Measurements from ENCODE around the gene LPAR3. TPM values are rescaled to one million over a fixed set of nuclear protein-coding genes. Genes with fewer than 3 reads are reported as not detected.
A peak's percentile ranks its signal among the peaks of the same experiment; 100 is the strongest.

LPAR3 gene
- total RNA-seq, 2 experiments from 2014 or later, result 0.37 to 0.47 TPM

GRCh38 chr1:84861988-84862644 lies 30.9 kb downstream of the LPAR3 start:
- DNase-seq (no peak), ATAC-seq (no peak)
- H3K27me3 Mint-ChIP-seq, result no peaks in the 10 kb centered on the region
- H3K4me1 Mint-ChIP-seq, result peaks cover 35% of the 10 kb centered on the region
- H3K27ac Mint-ChIP-seq, result peak overlapping the region; percentile 90
- H3K9me3 Mint-ChIP-seq (ENCODE audit: low read depth), result no peaks in the 10 kb centered on the region
- CTCF ChIA-PET, result interaction anchor here (1.5 to 2.0 kb wide), 2 partner anchors 10 to 90 kb away, joined by 5 read pairs; no protein-coding TSS in a partner anchor
- H3K4me3 Mint-ChIP-seq, result peak overlapping the region; percentile 60
- H3K36me3 Mint-ChIP-seq, result peaks cover 1% of the 10 kb centered on the region

GRCh38 chr1:84861516-84861915 lies 31.5 kb downstream of the LPAR3 start:
- Mint-ChIP-seq H3K4me3 (no peak overlapping the region), H3K9me3 (ENCODE audit: low read depth) (no peaks in the 10 kb centered on the region), H3K27me3 (no peaks in the 10 kb centered on the region), H3K36me3 (peaks cover 1% of the 10 kb centered on the region), H3K4me1 (peaks cover 35% of the 10 kb centered on the region), H3K27ac (peak overlapping the region; percentile 39)
- CTCF ChIA-PET, result interaction anchor here (1.5 to 2.0 kb wide), 2 partner anchors 9 to 89 kb away, joined by 5 read pairs; no protein-coding TSS in a partner anchor
- DNase-seq, result no peak
- ATAC-seq, result no peak

- peaks cover 4% of the 10 kb centered on the region for H3K27me3 Mint-ChIP-seq
- no peak overlapping the region for H3K4me3 Mint-ChIP-seq
- CTCF ChIA-PET, result interaction anchor here (0.9 to 2.0 kb wide), 2 partner anchors 88 to 268 kb away, joined by 4 to 5 read pairs; no protein-coding TSS in a partner anchor
- no peak overlapping the region for H3K27ac Mint-ChIP-seq
- ATAC-seq (no peak), DNase-seq (no peak)
- peaks cover 43% of the 10 kb centered on the region for H3K4me1 Mint-ChIP-seq
- no peaks in the 10 kb centered on the region for H3K9me3 Mint-ChIP-seq (ENCODE audit: low read depth)
- peaks cover 4% of the 10 kb centered on the region for H3K36me3 Mint-ChIP-seq
Measured at GRCh38 chr1:84859866-84860265, 33.1 kb downstream of the LPAR3 start.

DNA sequence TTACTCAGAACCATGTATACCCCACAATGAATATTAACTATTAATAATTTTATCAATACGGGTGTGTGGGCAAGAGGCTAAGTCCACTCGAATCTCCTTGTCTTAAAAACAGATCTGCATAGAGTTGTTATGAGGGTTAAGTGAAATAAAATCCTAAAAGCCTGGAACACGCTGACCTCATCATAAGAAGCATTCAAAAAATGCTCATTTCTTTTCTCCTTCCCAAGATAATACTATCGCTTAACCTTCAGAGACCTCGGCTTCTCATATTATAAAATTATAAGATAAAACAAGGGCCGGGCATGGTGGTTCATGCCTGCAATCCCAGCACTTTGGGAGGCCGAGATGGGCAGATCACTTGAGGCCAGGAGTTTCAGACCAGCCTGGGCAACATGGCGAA lies 35.1 kb downstream of the LPAR3 start:
- CTCF ChIA-PET, result interaction anchor here (1.7 kb wide), 1 partner anchor 76 kb away, joined by 4 read pairs; no protein-coding TSS in a partner anchor
- no peak for ATAC-seq

GRCh38 chr1:84856726-84857270 lies 36.2 kb downstream of the LPAR3 start:
- CTCF ChIA-PET, result interaction anchor here (1.7 kb wide), 1 partner anchor 75 kb away, joined by 4 read pairs; no protein-coding TSS in a partner anchor
- Mint-ChIP-seq H3K27me3 (peaks cover 8% of the 10 kb centered on the region), H3K4me3 (no peak overlapping the region), H3K9me3 (ENCODE audit: low read depth) (no peaks in the 10 kb centered on the region), H3K4me1 (peaks cover 38% of the 10 kb centered on the region), H3K27ac (no peak overlapping the region), H3K36me3 (peaks cover 4% of the 10 kb centered on the region)
- no peak for ATAC-seq
- no peak for DNase-seq

More for the DNA sequence above, 35.1 kb downstream of the LPAR3 start:
- Mint-ChIP-seq H3K9me3 (ENCODE audit: low read depth) (no peaks in the 10 kb centered on the region), H3K27me3 (peaks cover 4% of the 10 kb centered on the region), H3K36me3 (peaks cover 4% of the 10 kb centered on the region), H3K4me1 (peaks cover 49% of the 10 kb centered on the region), H3K4me3 (no peak overlapping the region), H3K27ac (no peak overlapping the region)
- DNase-seq, result no peak

DNA sequence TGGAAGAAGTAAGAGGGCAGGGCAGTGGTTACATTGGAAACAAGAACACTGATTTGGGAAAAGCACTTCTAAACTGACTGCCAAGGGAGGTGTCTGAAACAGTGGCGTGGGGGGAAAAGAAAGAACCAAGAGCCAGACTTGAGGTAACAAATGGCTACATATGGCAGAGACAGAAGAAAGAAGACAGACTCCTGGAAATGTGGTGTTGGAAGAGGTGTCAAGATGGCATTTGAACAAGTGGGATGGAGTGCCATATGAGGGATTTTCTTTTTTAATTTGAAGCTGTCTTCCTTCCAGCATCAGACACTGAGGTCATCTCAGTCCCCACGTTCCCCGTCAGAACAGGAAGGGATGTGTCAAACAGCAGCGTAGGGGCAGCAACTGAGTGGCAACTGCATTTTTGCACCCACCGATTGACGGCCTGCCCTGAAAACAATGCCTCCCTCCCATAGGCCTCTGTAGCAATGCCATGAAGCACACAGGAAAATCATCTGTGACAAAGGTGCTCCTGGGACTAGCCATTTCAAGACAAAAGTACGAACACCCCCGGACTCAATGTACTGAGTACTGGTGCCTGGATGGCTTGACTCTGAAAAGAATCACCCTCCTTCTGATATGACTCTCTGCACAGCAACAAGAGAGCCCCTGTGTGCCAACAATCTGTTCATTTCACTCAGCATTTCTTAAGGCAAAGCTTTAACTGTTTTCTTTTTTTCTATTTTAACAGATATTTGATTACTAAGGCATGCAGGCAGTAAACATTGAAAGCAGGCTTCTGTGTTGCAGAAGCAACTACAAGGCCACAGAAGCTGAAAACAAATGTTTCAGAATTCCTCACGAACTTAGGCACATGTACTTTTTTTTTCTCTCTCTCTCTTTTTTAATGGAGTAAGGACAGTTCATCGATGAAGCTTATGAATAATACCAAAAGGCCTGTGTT lies 37.0 kb downstream of the LPAR3 start:
- H3K36me3 Mint-ChIP-seq, result peaks cover 4% of the 10 kb centered on the region
- H3K27me3 Mint-ChIP-seq, result peaks cover 8% of the 10 kb centered on the region
- no peak overlapping the region for H3K4me3 Mint-ChIP-seq
- H3K4me1 Mint-ChIP-seq, result peaks cover 31% of the 10 kb centered on the region
- no peak for ATAC-seq
- DNase-seq, result no peak
- H3K9me3 Mint-ChIP-seq (ENCODE audit: low read depth), result no peaks in the 10 kb centered on the region
- no peak overlapping the region for H3K27ac Mint-ChIP-seq
- CTCF ChIA-PET, result interaction anchor here (0.7 to 1.7 kb wide), 2 partner anchors 22 to 74 kb away, joined by 3 to 4 read pairs; no protein-coding TSS in a partner anchor

GRCh38 chr1:84855168-84855567 lies 37.8 kb downstream of the LPAR3 start:
- ATAC-seq (no peak), DNase-seq (no peak)
- Mint-ChIP-seq H3K36me3 (peaks cover 4% of the 10 kb centered on the region), H3K27ac (no peak overlapping the region), H3K4me1 (peaks cover 29% of the 10 kb centered on the region), H3K27me3 (peaks cover 8% of the 10 kb centered on the region), H3K4me3 (no peak overlapping the region), H3K9me3 (ENCODE audit: low read depth) (no peaks in the 10 kb centered on the region)
- CTCF ChIA-PET, result no interaction called here

DNA sequence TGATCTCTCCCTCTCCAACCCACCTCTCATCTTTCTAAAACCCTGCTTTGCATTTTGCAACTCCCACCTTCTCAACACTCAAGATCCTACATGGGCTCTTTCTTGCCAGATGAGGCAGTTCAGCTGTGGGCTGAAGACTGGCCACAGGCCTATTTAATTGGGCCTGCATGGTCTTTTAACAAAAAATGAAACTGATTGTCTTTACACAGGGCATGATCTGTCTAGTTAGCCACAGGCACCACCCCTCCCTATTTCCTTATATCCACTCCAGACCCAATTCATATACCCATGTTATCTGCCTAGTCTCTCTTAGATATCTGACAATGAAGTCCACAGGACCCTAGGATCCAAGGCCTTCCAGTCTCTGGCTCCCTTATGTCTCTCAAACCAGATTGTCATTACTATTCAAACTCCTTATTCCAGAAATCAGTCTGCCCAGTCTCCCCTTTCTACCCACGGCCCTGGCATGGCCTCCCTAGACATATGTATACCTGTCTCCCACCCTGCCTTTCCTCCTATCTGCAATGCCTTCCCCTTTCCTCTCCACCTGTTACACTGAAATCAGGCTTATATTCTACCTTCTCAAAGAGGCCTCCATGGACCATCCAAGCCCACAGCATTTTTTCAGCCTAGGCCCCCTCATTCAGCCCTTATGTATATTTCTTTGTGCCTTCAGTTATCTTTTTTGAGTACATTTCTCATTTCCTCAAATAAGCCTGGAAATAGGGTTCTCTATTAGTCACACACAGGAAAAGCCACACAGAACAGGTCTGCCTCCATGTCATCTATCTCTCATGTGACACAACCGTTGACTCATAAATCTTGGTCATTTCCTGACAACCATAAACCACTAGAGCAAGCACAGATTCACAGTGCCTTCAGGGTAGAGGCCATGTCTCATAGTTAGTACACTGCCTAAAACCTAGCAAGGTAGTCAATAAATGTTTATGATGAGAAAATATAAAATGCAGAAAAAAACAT lies 39.0 kb downstream of the LPAR3 start:
- Mint-ChIP-seq H3K4me3 (no peak overlapping the region), H3K9me3 (ENCODE audit: low read depth) (no peaks in the 10 kb centered on the region), H3K36me3 (peaks cover 4% of the 10 kb centered on the region), H3K27me3 (peaks cover 8% of the 10 kb centered on the region), H3K4me1 (peaks cover 27% of the 10 kb centered on the region), H3K27ac (peak overlapping the region; percentile 81)
- CTCF ChIA-PET, result interaction anchor here (0.8 to 1.3 kb wide), 2 partner anchors 11 to 81 kb away, joined by 3 to 4 read pairs; no protein-coding TSS in a partner anchor
- peak; percentile 99 for ATAC-seq
- DNase-seq, result peak; percentile 69

DNA sequence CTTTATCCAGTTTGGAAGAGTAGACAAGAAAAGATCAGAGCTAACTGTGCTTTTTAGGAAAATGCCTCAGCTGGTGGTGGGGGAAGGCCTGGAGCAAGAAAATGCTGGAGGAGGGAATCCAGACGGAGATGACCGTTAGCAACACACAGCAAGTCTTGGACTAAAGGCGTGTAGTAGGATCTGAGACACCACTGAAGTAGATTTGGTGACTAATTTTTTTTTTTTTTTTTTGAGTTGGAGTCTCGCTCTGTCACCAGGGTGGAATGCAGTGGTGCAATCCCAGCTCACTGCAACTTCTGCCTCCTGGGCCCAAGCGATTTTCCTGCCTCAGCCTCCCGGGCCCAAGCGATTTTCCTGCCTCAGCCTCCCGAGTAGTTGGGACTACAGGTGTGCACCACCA lies 41.2 kb downstream of the LPAR3 start:
- peaks cover 28% of the 10 kb centered on the region for H3K4me1 Mint-ChIP-seq
- ATAC-seq (no peak), DNase-seq (no peak)
- no peak overlapping the region for H3K4me3 Mint-ChIP-seq
- H3K27ac Mint-ChIP-seq, result no peak overlapping the region
- CTCF ChIA-PET, result interaction anchor here (1.9 kb wide), 1 partner anchor 10 kb away, joined by 5 read pairs; no protein-coding TSS in a partner anchor
- H3K9me3 Mint-ChIP-seq (ENCODE audit: low read depth), result no peaks in the 10 kb centered on the region
- peaks cover 8% of the 10 kb centered on the region for H3K27me3 Mint-ChIP-seq
- peaks cover 4% of the 10 kb centered on the region for H3K36me3 Mint-ChIP-seq

- H3K27ac Mint-ChIP-seq, result no peak overlapping the region
- no peak for DNase-seq
- CTCF ChIA-PET, result no interaction called here
Measured at GRCh38 chr1:84849357-84849975, 43.5 kb downstream of the LPAR3 start.

GRCh38 chr1:84847253-84848250 lies 45.5 kb downstream of the LPAR3 start:
- H3K4me3 Mint-ChIP-seq, result no peak overlapping the region
- ATAC-seq (no peak), DNase-seq (no peak)
- CTCF ChIA-PET, result interaction anchor here (1.3 kb wide), 1 partner anchor 8 kb away, joined by 3 read pairs; no protein-coding TSS in a partner anchor
- peaks cover 1% of the 10 kb centered on the region for H3K4me1 Mint-ChIP-seq
- no peak overlapping the region for H3K27ac Mint-ChIP-seq
- H3K36me3 Mint-ChIP-seq, result no peaks in the 10 kb centered on the region
- H3K9me3 Mint-ChIP-seq (ENCODE audit: low read depth), result no peaks in the 10 kb centered on the region
- H3K27me3 Mint-ChIP-seq, result peaks cover 10% of the 10 kb centered on the region

More at GRCh38 chr1:84849357-84849975, 43.5 kb downstream of the LPAR3 start:
- H3K4me1 Mint-ChIP-seq, result peaks cover 16% of the 10 kb centered on the region
- H3K36me3 Mint-ChIP-seq, result peaks cover 1% of the 10 kb centered on the region
- H3K9me3 Mint-ChIP-seq (ENCODE audit: low read depth), result no peaks in the 10 kb centered on the region
- ATAC-seq, result no peak
- H3K27me3 Mint-ChIP-seq, result peaks cover 5% of the 10 kb centered on the region
- H3K4me3 Mint-ChIP-seq, result no peak overlapping the region

Data from activated CD8-positive, alpha-beta memory T cell treated with anti-CD3 and anti-CD28 coated beads, Interleukin-2, amount 10 ng/mL, durations not matched to agents 7 days and 5 days (primary cell).